Panc1 (cell line): ENCODE data around the gene HYDIN. TPM values are rescaled to one million over a fixed set of nuclear protein-coding genes. Genes with fewer than 3 reads are reported as not detected.

Source experiments
- ATAC-seq: fragments of 200-7000 bp; cut with Tn5 transposase; 2 replicates; pipeline ENCODE4 v1.9.1; 2020; ENCODE audit warnings: mild to moderate bottlenecking, moderate library complexity
- BruUV-seq: library from RNA; stranded (reverse); fragments of 400-500 nt; replicated peaks from 2 replicates; lab custom pipeline; 2021; lab: Mats Ljungman, UMichigan
- CTCF ChIA-PET: fragments of 300-600 bp; sonication (Branson Sonifier 250); formaldehyde crosslinking; loops from one replicate; lab custom pipeline; 2022; ENCODE audit warnings: antibody characterized with exemption; lab: Charles Lee
- POLR2A ChIA-PET: fragments of 300-600 bp; sonication (Branson Sonifier 250); formaldehyde crosslinking; loops from one replicate; lab custom pipeline; 2022; ENCODE audit warnings: antibody characterized with exemption; lab: Charles Lee
- DNase-seq: peaks from one replicate; pipeline ENCODE4 v3.0.0-alpha.2; 2010; ENCODE audit warnings: low read depth, low spot score
- H3K27ac ChIP-seq: 2 replicates; pipeline ENCODE4 v1.5.1; 2011; ENCODE audit warnings: mild to moderate bottlenecking, low read length, inconsistent platforms
- H3K27me3 ChIP-seq: fragments of 200-500 bp; sonication (Bioruptor generic); 2 replicates; pipeline ENCODE4 v1.6.0; 2014; ENCODE audit warnings: low read length, inconsistent platforms; ENCODE audit not compliant: control insufficient read depth, insufficient read depth
- H3K36me3 ChIP-seq: fragments of 200-500 bp; sonication (Bioruptor generic); 2 replicates; pipeline ENCODE4 v1.5.1; 2014; ENCODE audit warnings: inconsistent platforms, mild to moderate bottlenecking, low read length, moderate library complexity; ENCODE audit not compliant: control insufficient read depth, insufficient read depth
- H3K4me1 ChIP-seq: 2 replicates; pipeline ENCODE4 v1.5.1; 2011; ENCODE audit warnings: inconsistent platforms, mild to moderate bottlenecking, low read length, moderate library complexity; ENCODE audit not compliant: control insufficient read depth, insufficient read depth
- H3K4me3 ChIP-seq, 2 experiments: 2 replicates each; pipeline ENCODE4 v1.5.1; 2011 to 2012; ENCODE audit warnings: low read depth in 2 of 2, low read length in 2 of 2, mild to moderate bottlenecking in 2 of 2, inconsistent platforms in 1 of 2, moderate library complexity in 1 of 2
- H3K9me3 ChIP-seq: fragments of 200-500 bp; sonication (Bioruptor generic); 2 replicates; pipeline ENCODE4 v1.5.1; 2014; ENCODE audit warnings: low read depth, mild to moderate bottlenecking, inconsistent platforms, low read length, moderate library complexity; ENCODE audit not compliant: control insufficient read depth, insufficient read depth
- POLR2AphosphoS5 ChIP-seq: IDR thresholded peaks from 2 replicates; pipeline ENCODE4 v1.6.1; 2012; ENCODE audit warnings: mild to moderate bottlenecking, low read depth, low read length, moderate library complexity
- SIN3A ChIP-seq: IDR thresholded peaks from 2 replicates; pipeline ENCODE4 v1.6.1; 2012; ENCODE audit warnings: low read depth, mild to moderate bottlenecking, low read length, moderate library complexity, borderline replicate concordance; ENCODE audit not compliant: insufficient read depth
- TCF7L2 ChIP-seq: IDR thresholded peaks from 2 replicates; pipeline ENCODE4 v1.6.1; 2011; ENCODE audit warnings: mild to moderate bottlenecking, low read depth, low read length, inconsistent platforms
- in situ Hi-C: cut with HindIII; loops from 2 replicates; pipeline ENCODE4 v1.10.0; 2016; ENCODE audit warnings: low sequenced_read_pairs, low pct_unique_long_range_greater_than_20kb
- intact Hi-C: fragments of 100-400 bp; cut with micrococcal nuclease; formaldehyde crosslinking; loops from one replicate; pipeline ENCODE4 v1.10.0; 2022; ENCODE audit not compliant: unreplicated experiment
- total RNA-seq: library from RNA; stranded (reverse); gene quantifications from one replicate; pipeline ENCODE4 v1.2.1, GENCODE V29; 2021; ENCODE audit not compliant: unreplicated experiment
- TF ChIP-seq, protein P1 (sequence below): fragments of 450-650 bp; IDR thresholded peaks from 2 replicates; pipeline ENCODE4 v1.5.1; 2017; ENCODE audit warnings: mild to moderate bottlenecking
- TF ChIP-seq, protein P2 (sequence below), 2 experiments: IDR thresholded peaks; 2 replicates each; pipeline ENCODE4 v1.6.1; 2011 to 2012; ENCODE audit warnings: low read depth in 2 of 2, control low read depth in 1 of 2, low read length in 1 of 2, mild to moderate bottlenecking in 1 of 2, moderate library complexity in 1 of 2; ENCODE audit not compliant: insufficient read depth in 1 of 2

Gene HYDIN
- total RNA-seq, 1 experiment from 2014 or later = 0.80 TPM

DNA sequence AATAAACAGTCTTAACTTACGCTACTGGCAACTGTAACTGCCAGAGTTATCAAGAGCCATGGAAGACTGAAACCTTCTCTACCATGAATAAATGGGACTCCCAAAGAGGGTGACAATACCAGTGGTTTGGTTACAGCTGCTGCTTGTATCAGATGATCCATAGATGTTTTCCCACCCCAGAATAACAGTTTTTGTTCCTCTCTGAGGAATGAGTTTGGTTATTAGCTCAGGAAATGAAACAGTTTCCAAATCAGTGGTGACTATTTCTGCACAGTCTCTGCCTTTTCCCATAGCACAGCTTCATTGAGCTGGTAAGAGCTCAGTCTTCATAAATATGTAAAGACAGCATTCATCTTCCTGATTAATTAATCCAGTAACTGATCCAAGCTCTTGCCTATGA is 14.0 kb upstream of the HYDIN start:
- in situ Hi-C loops = no loop called here
- intact Hi-C loops = no loop called here
- no peaks in the 10 kb centered on the region for H3K27me3 ChIP-seq
- H3K27ac ChIP-seq = no peak overlapping the region
- H3K4me3 ChIP-seq = no peak overlapping the region
- no peaks in the 10 kb centered on the region for H3K9me3 ChIP-seq
- no peaks in the 10 kb centered on the region for H3K4me1 ChIP-seq
- BruUV-seq = no TSS peak
- DNase-seq (no peak), ATAC-seq (no peak)
- TF ChIP-seq POLR2AphosphoS5 (no peak), TCF7L2 (no peak), SIN3A (no peak)
- TF ChIP-seq, protein P1, sequence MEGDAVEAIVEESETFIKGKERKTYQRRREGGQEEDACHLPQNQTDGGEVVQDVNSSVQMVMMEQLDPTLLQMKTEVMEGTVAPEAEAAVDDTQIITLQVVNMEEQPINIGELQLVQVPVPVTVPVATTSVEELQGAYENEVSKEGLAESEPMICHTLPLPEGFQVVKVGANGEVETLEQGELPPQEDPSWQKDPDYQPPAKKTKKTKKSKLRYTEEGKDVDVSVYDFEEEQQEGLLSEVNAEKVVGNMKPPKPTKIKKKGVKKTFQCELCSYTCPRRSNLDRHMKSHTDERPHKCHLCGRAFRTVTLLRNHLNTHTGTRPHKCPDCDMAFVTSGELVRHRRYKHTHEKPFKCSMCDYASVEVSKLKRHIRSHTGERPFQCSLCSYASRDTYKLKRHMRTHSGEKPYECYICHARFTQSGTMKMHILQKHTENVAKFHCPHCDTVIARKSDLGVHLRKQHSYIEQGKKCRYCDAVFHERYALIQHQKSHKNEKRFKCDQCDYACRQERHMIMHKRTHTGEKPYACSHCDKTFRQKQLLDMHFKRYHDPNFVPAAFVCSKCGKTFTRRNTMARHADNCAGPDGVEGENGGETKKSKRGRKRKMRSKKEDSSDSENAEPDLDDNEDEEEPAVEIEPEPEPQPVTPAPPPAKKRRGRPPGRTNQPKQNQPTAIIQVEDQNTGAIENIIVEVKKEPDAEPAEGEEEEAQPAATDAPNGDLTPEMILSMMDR = no peak
- TF ChIP-seq, protein P2, sequence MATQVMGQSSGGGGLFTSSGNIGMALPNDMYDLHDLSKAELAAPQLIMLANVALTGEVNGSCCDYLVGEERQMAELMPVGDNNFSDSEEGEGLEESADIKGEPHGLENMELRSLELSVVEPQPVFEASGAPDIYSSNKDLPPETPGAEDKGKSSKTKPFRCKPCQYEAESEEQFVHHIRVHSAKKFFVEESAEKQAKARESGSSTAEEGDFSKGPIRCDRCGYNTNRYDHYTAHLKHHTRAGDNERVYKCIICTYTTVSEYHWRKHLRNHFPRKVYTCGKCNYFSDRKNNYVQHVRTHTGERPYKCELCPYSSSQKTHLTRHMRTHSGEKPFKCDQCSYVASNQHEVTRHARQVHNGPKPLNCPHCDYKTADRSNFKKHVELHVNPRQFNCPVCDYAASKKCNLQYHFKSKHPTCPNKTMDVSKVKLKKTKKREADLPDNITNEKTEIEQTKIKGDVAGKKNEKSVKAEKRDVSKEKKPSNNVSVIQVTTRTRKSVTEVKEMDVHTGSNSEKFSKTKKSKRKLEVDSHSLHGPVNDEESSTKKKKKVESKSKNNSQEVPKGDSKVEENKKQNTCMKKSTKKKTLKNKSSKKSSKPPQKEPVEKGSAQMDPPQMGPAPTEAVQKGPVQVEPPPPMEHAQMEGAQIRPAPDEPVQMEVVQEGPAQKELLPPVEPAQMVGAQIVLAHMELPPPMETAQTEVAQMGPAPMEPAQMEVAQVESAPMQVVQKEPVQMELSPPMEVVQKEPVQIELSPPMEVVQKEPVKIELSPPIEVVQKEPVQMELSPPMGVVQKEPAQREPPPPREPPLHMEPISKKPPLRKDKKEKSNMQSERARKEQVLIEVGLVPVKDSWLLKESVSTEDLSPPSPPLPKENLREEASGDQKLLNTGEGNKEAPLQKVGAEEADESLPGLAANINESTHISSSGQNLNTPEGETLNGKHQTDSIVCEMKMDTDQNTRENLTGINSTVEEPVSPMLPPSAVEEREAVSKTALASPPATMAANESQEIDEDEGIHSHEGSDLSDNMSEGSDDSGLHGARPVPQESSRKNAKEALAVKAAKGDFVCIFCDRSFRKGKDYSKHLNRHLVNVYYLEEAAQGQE (IDR thresholded peaks at IDR 0.05; ENCODE audit: insufficient read depth in 1 of 2, low read depth in 2 of 2, low read length in 1 of 2) = no peak
- no peaks in the 10 kb centered on the region for H3K36me3 ChIP-seq
- ChIA-PET CTCF (no interaction called here), POLR2A (no interaction called here)

DNA sequence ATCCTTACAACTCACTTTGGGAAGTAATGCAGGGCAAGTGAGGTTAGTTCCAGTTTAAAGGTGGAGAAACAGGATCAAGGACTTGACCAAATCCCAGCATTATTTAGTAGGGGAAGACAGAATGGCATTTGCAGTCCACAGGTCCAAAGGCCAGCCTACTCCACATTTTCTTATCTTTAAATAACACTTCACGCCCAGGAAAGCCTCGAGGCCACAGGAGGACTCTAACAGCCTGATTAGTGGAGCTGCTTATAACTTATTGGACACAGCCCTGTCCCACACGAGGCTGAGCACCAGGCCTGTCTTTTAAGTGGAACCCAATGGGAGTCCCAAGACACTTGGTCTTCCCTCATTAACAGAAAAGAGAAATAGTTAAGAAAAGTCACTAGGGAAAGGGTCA is 12.1 kb upstream of the HYDIN start:
- Histone ChIP-seq H3K27me3 (no peaks in the 10 kb centered on the region), H3K9me3 (no peaks in the 10 kb centered on the region), H3K4me1 (no peaks in the 10 kb centered on the region), H3K36me3 (no peaks in the 10 kb centered on the region), H3K27ac (no peak overlapping the region), H3K4me3 (no peak overlapping the region)
- TF ChIP-seq TCF7L2 (no peak), POLR2AphosphoS5 (no peak)
- TF ChIP-seq, protein P1 = no peak
- no peak for ATAC-seq
- intact Hi-C loops = no loop called here
- BruUV-seq = no TSS peak
- in situ Hi-C loops = no loop called here
- ChIA-PET POLR2A (no interaction called here), CTCF (no interaction called here)
- no peak for DNase-seq
